ENCODE data around the gene PTPRE.

The PTPRE gene

GRCh38 chr10:127883516-127883915, 23.4 kb upstream of the PTPRE start:
- DNase-seq: no peak

- DNase-seq: no peak
Observed at GRCh38 chr10:127884501-127884900, 22.4 kb upstream of the PTPRE start.

- DNase-seq: no peak
Observed at GRCh38 chr10:127886371-127887051, 20.4 kb upstream of the PTPRE start.

- DNase-seq: no peak
Observed at GRCh38 chr10:127887541-127888415, 19.1 kb upstream of the PTPRE start.

- DNase-seq: no peak
Observed at GRCh38 chr10:127888521-127889312, 18.2 kb upstream of the PTPRE start.

GRCh38 chr10:127889605-127890195, 17.2 kb upstream of the PTPRE start:
- DNase-seq: peak; percentile 9 to 32

- no peak for DNase-seq
Observed at GRCh38 chr10:127890216-127890615, 16.7 kb upstream of the PTPRE start.

GRCh38 chr10:127890832-127891334, 16.0 kb upstream of the PTPRE start:
- DNase-seq: no peak

- no peak for DNase-seq
Observed at GRCh38 chr10:127892743-127893142, 14.2 kb upstream of the PTPRE start, which contains the start of gene CLRN3. TSS of gene CLRN3 (minus strand) at chr10:127892941. CDS start at chr10:127892784, 157 bp downstream.

GRCh38 chr10:127894146-127894545, 12.8 kb upstream of the PTPRE start:
- no peak for DNase-seq

- no peak for DNase-seq
Observed at GRCh38 chr10:127896590-127896989, 10.3 kb upstream of the PTPRE start.

GRCh38 chr10:127897177-127897576, 9.7 kb upstream of the PTPRE start:
- DNase-seq: no peak

- DNase-seq: peak in 1 of 2 donors; percentile 31
Observed at GRCh38 chr10:127899766-127900387, 7.0 kb upstream of the PTPRE start.

GRCh38 chr10:127903789-127904188, 3.1 kb upstream of the PTPRE start:
- DNase-seq: no peak

GRCh38 chr10:127904311-127905000, 2.4 kb upstream of the PTPRE start:
- no peak for DNase-seq

GRCh38 chr10:127905001-127905847, 1.7 kb upstream of the PTPRE start:
- DNase-seq: no peak

- DNase-seq: no peak
Observed at GRCh38 chr10:127905848-127906261, 1.0 kb upstream of the PTPRE start.

- peak in 1 of 2 donors; percentile 2 for DNase-seq
Observed at GRCh38 chr10:127907411-127908105, 655 bp downstream of the PTPRE start.

GRCh38 chr10:127908106-127908958, 1.4 kb downstream of the PTPRE start:
- DNase-seq: no peak
